ENCODE results near the gene HECTD4.
"Not testable (repeated sequence)": the region's sequence is repeated elsewhere in the genome, so short reads cannot be mapped to it uniquely, and the experiment has no call there.

HECTD4 gene

GRCh38 chr12:112233242-112233641, 149.0 kb downstream of the HECTD4 start:
- H3K4me3 ChIP-seq (ENCODE audit: low read depth in 1 of 2, low read length in 2 of 2): no peak overlapping the region
- H3K36me3 ChIP-seq (ENCODE audit: control insufficient read depth in 1 of 2, insufficient read depth in 2 of 2, low read length in 2 of 2): peaks cover 68 to 84% of the 10 kb centered on the region in 2 donors
- H3K9me3 ChIP-seq (ENCODE audit: control insufficient read depth in 1 of 2, low read length in 2 of 2): no peaks in the 10 kb centered on the region
- no peaks in the 10 kb centered on the region for H3K4me1 ChIP-seq (ENCODE audit: control insufficient read depth in 1 of 2, insufficient read depth in 2 of 2, low read length in 2 of 2)
- H3K27ac ChIP-seq (ENCODE audit: low read length): no peak overlapping the region
- H3K27me3 ChIP-seq (ENCODE audit: low read depth, low read length): no peaks in the 10 kb centered on the region

- H3K4me1 ChIP-seq (ENCODE audit: control insufficient read depth in 1 of 2, insufficient read depth in 2 of 2, low read length in 2 of 2): no peaks in the 10 kb centered on the region
- no peak overlapping the region for H3K27ac ChIP-seq (ENCODE audit: low read length)
- H3K36me3 ChIP-seq (ENCODE audit: control insufficient read depth in 1 of 2, insufficient read depth in 2 of 2, low read length in 2 of 2): peaks cover 66 to 84% of the 10 kb centered on the region in 2 donors
These were observed 152.1 kb downstream of the HECTD4 start for GRCh38 chr12:112230136-112230535.

GRCh38 chr12:112226768-112227167, 155.5 kb downstream of the HECTD4 start:
- Histone ChIP-seq H3K4me3 (ENCODE audit: low read depth in 1 of 2, low read length in 2 of 2) (no peak overlapping the region), H3K36me3 (ENCODE audit: control insufficient read depth in 1 of 2, insufficient read depth in 2 of 2, low read length in 2 of 2) (peaks cover 55 to 76% of the 10 kb centered on the region in 2 donors), H3K4me1 (ENCODE audit: control insufficient read depth in 1 of 2, insufficient read depth in 2 of 2, low read length in 2 of 2) (no peaks in the 10 kb centered on the region), H3K27ac (ENCODE audit: low read length) (no peak overlapping the region), H3K27me3 (ENCODE audit: low read depth, low read length) (no peaks in the 10 kb centered on the region), H3K9me3 (ENCODE audit: control insufficient read depth in 1 of 2, low read length in 2 of 2) (no peaks in the 10 kb centered on the region)

More at GRCh38 chr12:112230136-112230535, 152.1 kb downstream of the HECTD4 start:
- no peaks in the 10 kb centered on the region for H3K27me3 ChIP-seq (ENCODE audit: low read depth, low read length)
- H3K4me3 ChIP-seq (ENCODE audit: low read depth in 1 of 2, low read length in 2 of 2): no peak overlapping the region
- H3K9me3 ChIP-seq (ENCODE audit: control insufficient read depth in 1 of 2, low read length in 2 of 2): no peaks in the 10 kb centered on the region

GRCh38 chr12:112220628-112221027, 161.6 kb downstream of the HECTD4 start:
- not testable (repeated sequence) for H3K27me3 ChIP-seq (ENCODE audit: low read depth, low read length); H3K27ac ChIP-seq (ENCODE audit: low read length); H3K4me1 ChIP-seq (ENCODE audit: control insufficient read depth in 1 of 2, insufficient read depth in 2 of 2, low read length in 2 of 2); H3K9me3 ChIP-seq (ENCODE audit: control insufficient read depth in 1 of 2, low read length in 2 of 2); H3K4me3 ChIP-seq (ENCODE audit: low read depth in 1 of 2, low read length in 2 of 2)
- peaks cover 22 to 36% of the 10 kb centered on the region in 2 donors for H3K36me3 ChIP-seq (ENCODE audit: control insufficient read depth in 1 of 2, insufficient read depth in 2 of 2, low read length in 2 of 2)

- no peaks in the 10 kb centered on the region for H3K9me3 ChIP-seq (ENCODE audit: control insufficient read depth in 1 of 2, low read length in 2 of 2)
- peaks cover 23 to 44% of the 10 kb centered on the region in 2 donors for H3K36me3 ChIP-seq (ENCODE audit: control insufficient read depth in 1 of 2, insufficient read depth in 2 of 2, low read length in 2 of 2)
- no peaks in the 10 kb centered on the region for H3K27me3 ChIP-seq (ENCODE audit: low read depth, low read length)
- H3K4me1 ChIP-seq (ENCODE audit: control insufficient read depth in 1 of 2, insufficient read depth in 2 of 2, low read length in 2 of 2): no peaks in the 10 kb centered on the region
- no peak overlapping the region for H3K27ac ChIP-seq (ENCODE audit: low read length)
- no peak overlapping the region for H3K4me3 ChIP-seq (ENCODE audit: low read depth in 1 of 2, low read length in 2 of 2)
These were observed 163.0 kb downstream of the HECTD4 start for GRCh38 chr12:112219195-112219594.

GRCh38 chr12:112218150-112218549, 164.1 kb downstream of the HECTD4 start:
- Histone ChIP-seq H3K4me3 (ENCODE audit: low read depth in 1 of 2, low read length in 2 of 2) (no peak overlapping the region), H3K36me3 (ENCODE audit: control insufficient read depth in 1 of 2, insufficient read depth in 2 of 2, low read length in 2 of 2) (peaks cover 25 to 42% of the 10 kb centered on the region in 2 donors), H3K27me3 (ENCODE audit: low read depth, low read length) (no peaks in the 10 kb centered on the region), H3K4me1 (ENCODE audit: control insufficient read depth in 1 of 2, insufficient read depth in 2 of 2, low read length in 2 of 2) (no peaks in the 10 kb centered on the region), H3K9me3 (ENCODE audit: control insufficient read depth in 1 of 2, low read length in 2 of 2) (no peaks in the 10 kb centered on the region), H3K27ac (ENCODE audit: low read length) (no peak overlapping the region)

- H3K27ac ChIP-seq (ENCODE audit: low read length): no peak overlapping the region
- H3K27me3 ChIP-seq (ENCODE audit: low read depth, low read length): no peaks in the 10 kb centered on the region
- H3K36me3 ChIP-seq (ENCODE audit: control insufficient read depth in 1 of 2, insufficient read depth in 2 of 2, low read length in 2 of 2): peaks cover 21 to 39% of the 10 kb centered on the region in 2 donors
- H3K4me1 ChIP-seq (ENCODE audit: control insufficient read depth in 1 of 2, insufficient read depth in 2 of 2, low read length in 2 of 2): no peaks in the 10 kb centered on the region
- H3K9me3 ChIP-seq (ENCODE audit: control insufficient read depth in 1 of 2, low read length in 2 of 2): no peaks in the 10 kb centered on the region
- H3K4me3 ChIP-seq (ENCODE audit: low read depth in 1 of 2, low read length in 2 of 2): no peak overlapping the region
These were observed 164.6 kb downstream of the HECTD4 start for GRCh38 chr12:112217647-112218046.

- no peaks in the 10 kb centered on the region for H3K27me3 ChIP-seq (ENCODE audit: low read depth, low read length)
- H3K4me3 ChIP-seq (ENCODE audit: low read depth in 1 of 2, low read length in 2 of 2): no peak overlapping the region
- no peaks in the 10 kb centered on the region for H3K4me1 ChIP-seq (ENCODE audit: control insufficient read depth in 1 of 2, insufficient read depth in 2 of 2, low read length in 2 of 2)
- H3K27ac ChIP-seq (ENCODE audit: low read length): no peak overlapping the region
- no peaks in the 10 kb centered on the region for H3K9me3 ChIP-seq (ENCODE audit: control insufficient read depth in 1 of 2, low read length in 2 of 2)
- peaks cover 34 to 47% of the 10 kb centered on the region in 2 donors for H3K36me3 ChIP-seq (ENCODE audit: control insufficient read depth in 1 of 2, insufficient read depth in 2 of 2, low read length in 2 of 2)
These were observed 166.0 kb downstream of the HECTD4 start for GRCh38 chr12:112216223-112216622.

- Histone ChIP-seq H3K4me1 (ENCODE audit: control insufficient read depth in 1 of 2, insufficient read depth in 2 of 2, low read length in 2 of 2) (no peaks in the 10 kb centered on the region), H3K36me3 (ENCODE audit: control insufficient read depth in 1 of 2, insufficient read depth in 2 of 2, low read length in 2 of 2) (peaks cover 41 to 67% of the 10 kb centered on the region in 2 donors), H3K27me3 (ENCODE audit: low read depth, low read length) (no peaks in the 10 kb centered on the region), H3K9me3 (ENCODE audit: control insufficient read depth in 1 of 2, low read length in 2 of 2) (no peaks in the 10 kb centered on the region), H3K27ac (ENCODE audit: low read length) (no peak overlapping the region), H3K4me3 (ENCODE audit: low read depth in 1 of 2, low read length in 2 of 2) (no peak overlapping the region)
These were observed 168.2 kb downstream of the HECTD4 start for GRCh38 chr12:112214064-112214463.

- Histone ChIP-seq H3K9me3 (ENCODE audit: control insufficient read depth in 1 of 2, low read length in 2 of 2) (no peaks in the 10 kb centered on the region), H3K4me1 (ENCODE audit: control insufficient read depth in 1 of 2, insufficient read depth in 2 of 2, low read length in 2 of 2) (no peaks in the 10 kb centered on the region), H3K27me3 (ENCODE audit: low read depth, low read length) (no peaks in the 10 kb centered on the region), H3K4me3 (ENCODE audit: low read depth in 1 of 2, low read length in 2 of 2) (no peak overlapping the region), H3K27ac (ENCODE audit: low read length) (no peak overlapping the region), H3K36me3 (ENCODE audit: control insufficient read depth in 1 of 2, insufficient read depth in 2 of 2, low read length in 2 of 2) (peaks cover 46 to 74% of the 10 kb centered on the region in 2 donors)
These were observed 173.8 kb downstream of the HECTD4 start for GRCh38 chr12:112208301-112208910.

GRCh38 chr12:112207397-112207924, 174.8 kb downstream of the HECTD4 start:
- Histone ChIP-seq H3K4me1 (ENCODE audit: control insufficient read depth in 1 of 2, insufficient read depth in 2 of 2, low read length in 2 of 2) (no peaks in the 10 kb centered on the region), H3K9me3 (ENCODE audit: control insufficient read depth in 1 of 2, low read length in 2 of 2) (no peaks in the 10 kb centered on the region), H3K27ac (ENCODE audit: low read length) (no peak overlapping the region), H3K36me3 (ENCODE audit: control insufficient read depth in 1 of 2, insufficient read depth in 2 of 2, low read length in 2 of 2) (peaks cover 53 to 83% of the 10 kb centered on the region in 2 donors), H3K27me3 (ENCODE audit: low read depth, low read length) (no peaks in the 10 kb centered on the region), H3K4me3 (ENCODE audit: low read depth in 1 of 2, low read length in 2 of 2) (no peak overlapping the region)

GRCh38 chr12:112206944-112207343, 175.3 kb downstream of the HECTD4 start:
- Histone ChIP-seq H3K4me3 (ENCODE audit: low read depth in 1 of 2, low read length in 2 of 2) (no peak overlapping the region), H3K27ac (ENCODE audit: low read length) (no peak overlapping the region), H3K36me3 (ENCODE audit: control insufficient read depth in 1 of 2, insufficient read depth in 2 of 2, low read length in 2 of 2) (peaks cover 49 to 82% of the 10 kb centered on the region in 2 donors), H3K9me3 (ENCODE audit: control insufficient read depth in 1 of 2, low read length in 2 of 2) (no peaks in the 10 kb centered on the region), H3K27me3 (ENCODE audit: low read depth, low read length) (no peaks in the 10 kb centered on the region), H3K4me1 (ENCODE audit: control insufficient read depth in 1 of 2, insufficient read depth in 2 of 2, low read length in 2 of 2) (no peaks in the 10 kb centered on the region)
